ENCODE data around the gene RALGPS2. TPM values are rescaled to one million over a fixed set of nuclear protein-coding genes. Genes with fewer than 3 reads are reported as not detected.

The RALGPS2 gene
- total and polyA plus RNA-seq, 8 donors, result 3.1 to 72.3 (median 8.3) TPM

DNA sequence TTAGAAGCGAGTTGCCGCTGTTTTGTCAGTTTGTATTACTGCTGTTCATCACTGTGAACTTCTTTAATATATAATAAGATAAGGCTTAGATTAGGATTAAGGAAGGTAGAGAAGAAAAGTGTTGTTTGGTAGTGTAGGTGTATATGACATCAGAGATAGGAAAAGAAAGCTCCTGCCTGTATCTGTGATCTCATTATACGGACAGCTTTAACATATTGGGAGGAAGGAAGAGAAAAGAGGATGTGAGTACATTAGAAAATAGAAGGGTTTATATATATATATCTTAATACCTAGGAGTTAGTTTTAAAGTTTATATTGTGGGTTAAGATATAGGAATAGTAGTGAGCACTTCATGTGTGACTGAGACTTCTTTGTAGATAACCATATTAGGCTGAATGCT, 71.0 kb downstream of the RALGPS2 start:
- Histone ChIP-seq H3K27me3 (no peaks in the 10 kb centered on the region), H3K4me3 (no peak overlapping the region), H3K36me3 (peaks cover 0 to 16% (median 0%) of the 10 kb centered on the region in 4 donors), H3K4me1 (no peaks in the 10 kb centered on the region), H3K27ac (no peak overlapping the region), H3K9me3 (peaks cover 0 to 10% (median 8%) of the 10 kb centered on the region in 4 donors)
- TF ChIP-seq EP300 (IDR thresholded peaks at IDR 0.05), result no peak
- TF ChIP-seq POLR2AphosphoS5 (IDR thresholded peaks at IDR 0.05), result no peak
- TF ChIP-seq POLR2A (IDR thresholded peaks at IDR 0.05), result no peak
- TF ChIP-seq, protein P1, sequence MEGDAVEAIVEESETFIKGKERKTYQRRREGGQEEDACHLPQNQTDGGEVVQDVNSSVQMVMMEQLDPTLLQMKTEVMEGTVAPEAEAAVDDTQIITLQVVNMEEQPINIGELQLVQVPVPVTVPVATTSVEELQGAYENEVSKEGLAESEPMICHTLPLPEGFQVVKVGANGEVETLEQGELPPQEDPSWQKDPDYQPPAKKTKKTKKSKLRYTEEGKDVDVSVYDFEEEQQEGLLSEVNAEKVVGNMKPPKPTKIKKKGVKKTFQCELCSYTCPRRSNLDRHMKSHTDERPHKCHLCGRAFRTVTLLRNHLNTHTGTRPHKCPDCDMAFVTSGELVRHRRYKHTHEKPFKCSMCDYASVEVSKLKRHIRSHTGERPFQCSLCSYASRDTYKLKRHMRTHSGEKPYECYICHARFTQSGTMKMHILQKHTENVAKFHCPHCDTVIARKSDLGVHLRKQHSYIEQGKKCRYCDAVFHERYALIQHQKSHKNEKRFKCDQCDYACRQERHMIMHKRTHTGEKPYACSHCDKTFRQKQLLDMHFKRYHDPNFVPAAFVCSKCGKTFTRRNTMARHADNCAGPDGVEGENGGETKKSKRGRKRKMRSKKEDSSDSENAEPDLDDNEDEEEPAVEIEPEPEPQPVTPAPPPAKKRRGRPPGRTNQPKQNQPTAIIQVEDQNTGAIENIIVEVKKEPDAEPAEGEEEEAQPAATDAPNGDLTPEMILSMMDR (IDR thresholded peaks at IDR 0.05), result no peak
- 91 to 97% (median 95%) methylated on average over 3 of the region's 3 CpGs for WGBS, 5 donors
- no peak for DNase-seq
- intact Hi-C loops (cut with DNase I; ENCODE audit: low total_unique reads), result no loop called here

DNA sequence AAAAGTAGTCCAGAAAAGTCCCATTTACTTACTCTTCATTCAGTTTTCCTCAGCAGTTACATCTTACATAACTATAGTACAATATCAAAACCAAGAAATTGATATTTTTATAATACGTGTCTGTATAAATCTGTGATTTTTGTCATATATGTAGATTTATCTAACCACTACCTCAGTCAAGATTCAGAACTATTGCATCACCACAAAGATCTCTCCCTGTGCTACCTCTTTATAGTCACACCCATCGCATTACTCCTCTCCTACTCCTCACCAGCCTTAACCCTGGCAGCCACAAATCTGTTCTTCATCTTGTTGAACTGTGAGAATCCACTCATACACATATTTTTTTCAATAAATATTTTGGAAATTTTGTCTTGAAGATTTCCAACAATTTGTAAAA, 72.5 kb downstream of the RALGPS2 start:
- Histone ChIP-seq H3K27me3 (no peaks in the 10 kb centered on the region), H3K36me3 (peaks cover 0 to 16% (median 0%) of the 10 kb centered on the region in 4 donors), H3K4me3 (no peak overlapping the region), H3K27ac (no peak overlapping the region), H3K4me1 (no peaks in the 10 kb centered on the region), H3K9me3 (peaks cover 0 to 10% (median 8%) of the 10 kb centered on the region in 4 donors)
- intact Hi-C loops (cut with DNase I; ENCODE audit: low total_unique reads), result no loop called here
- TF ChIP-seq EP300 (IDR thresholded peaks at IDR 0.05), result no peak
- no peak for TF ChIP-seq POLR2AphosphoS5 (IDR thresholded peaks at IDR 0.05)
- TF ChIP-seq POLR2A (IDR thresholded peaks at IDR 0.05), result no peak
- TF ChIP-seq, protein P1 (IDR thresholded peaks at IDR 0.05), result no peak
- no peak for DNase-seq
- 96 to 99% (median 97%) methylated on average over 2 of the region's 2 CpGs for WGBS, 5 donors

DNA sequence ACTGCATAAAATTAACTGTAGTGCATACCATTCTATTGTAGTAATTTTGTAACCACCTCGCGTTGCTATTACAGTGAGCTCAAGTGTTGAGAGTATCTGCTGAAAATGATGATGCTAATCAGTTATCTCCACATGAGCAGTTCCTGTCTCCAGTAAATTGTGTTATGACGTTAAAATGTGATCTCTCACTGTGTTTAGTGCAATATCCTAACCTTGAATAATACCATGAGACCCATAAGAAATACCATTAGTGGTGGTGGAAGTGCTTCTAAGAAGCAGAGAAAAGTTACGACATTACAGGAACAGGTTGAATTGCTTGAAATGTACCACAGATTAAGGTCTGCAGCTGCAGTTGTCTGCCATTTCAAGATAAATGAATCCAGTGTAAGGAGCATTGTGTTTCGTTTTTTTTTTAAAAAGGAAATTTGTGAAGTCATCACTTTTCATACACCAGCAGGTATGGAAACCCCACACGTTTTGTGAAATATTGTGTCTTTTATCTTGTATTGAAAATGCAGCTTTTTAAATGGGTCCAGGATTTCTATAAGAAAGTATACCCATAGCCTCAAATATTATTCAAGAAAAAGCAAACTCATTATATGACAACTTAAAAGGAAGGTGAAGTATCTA, 73.3 kb downstream of the RALGPS2 start:
- no peak for DNase-seq
- no peak for TF ChIP-seq POLR2AphosphoS5 (IDR thresholded peaks at IDR 0.05)
- TF ChIP-seq POLR2A (IDR thresholded peaks at IDR 0.05), result no peak
- TF ChIP-seq, protein P1 (IDR thresholded peaks at IDR 0.05), result no peak
- no peak for TF ChIP-seq EP300 (IDR thresholded peaks at IDR 0.05)
- H3K27me3 ChIP-seq, result no peaks in the 10 kb centered on the region
- peaks cover 0 to 10% (median 8%) of the 10 kb centered on the region in 4 donors for H3K9me3 ChIP-seq
- H3K4me1 ChIP-seq, result no peaks in the 10 kb centered on the region
- WGBS, 5 donors, result 91 to 95% (median 94%) methylated on average over 6 of the region's 6 CpGs
- no peak overlapping the region for H3K27ac ChIP-seq
- H3K36me3 ChIP-seq, result peaks cover 0 to 16% (median 0%) of the 10 kb centered on the region in 4 donors
- intact Hi-C loops (cut with DNase I; ENCODE audit: low total_unique reads), result no loop called here
- no peak overlapping the region for H3K4me3 ChIP-seq

DNA sequence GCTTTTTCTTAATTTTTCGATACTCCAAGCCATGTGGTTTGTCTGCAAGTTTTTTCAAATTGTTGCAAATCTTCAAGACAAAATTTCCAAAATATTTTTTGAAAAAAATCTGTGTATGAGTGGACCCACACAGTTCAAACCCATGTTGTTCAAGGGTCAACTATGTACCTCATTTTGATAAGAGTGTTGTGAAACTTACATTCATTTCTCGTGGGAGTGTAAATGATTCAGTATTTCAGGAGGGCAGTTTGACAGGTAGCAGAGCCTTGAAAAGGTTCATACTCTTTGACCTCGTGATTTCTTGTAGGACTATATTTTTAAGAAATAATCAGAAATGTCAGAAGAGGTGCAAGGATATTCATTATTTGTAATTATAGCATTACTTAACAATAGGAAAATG, 77.8 kb downstream of the RALGPS2 start:
- no peak for DNase-seq
- no peaks in the 10 kb centered on the region for H3K4me1 ChIP-seq
- no peaks in the 10 kb centered on the region for H3K27me3 ChIP-seq
- intact Hi-C loops (cut with DNase I; ENCODE audit: low total_unique reads), result no loop called here
- H3K9me3 ChIP-seq, result peaks cover 0 to 10% (median 8%) of the 10 kb centered on the region in 4 donors
- H3K27ac ChIP-seq, result no peak overlapping the region
- no peak overlapping the region for H3K4me3 ChIP-seq
- WGBS, 5 donors, result 81 to 89% (median 84%) methylated on average over 3 of the region's 3 CpGs
- TF ChIP-seq EP300 (IDR thresholded peaks at IDR 0.05) (no peak), POLR2AphosphoS5 (IDR thresholded peaks at IDR 0.05) (no peak), POLR2A (IDR thresholded peaks at IDR 0.05) (no peak)
- TF ChIP-seq, protein P1 (IDR thresholded peaks at IDR 0.05), result no peak
- H3K36me3 ChIP-seq, result peaks cover 0 to 16% (median 0%) of the 10 kb centered on the region in 4 donors
